ENCODE measurements around the gene CAMK2B. TPM values are rescaled to one million over a fixed set of nuclear protein-coding genes. Genes with fewer than 3 reads are reported as not detected.
A peak's percentile ranks its signal among the peaks of the same experiment; 100 is the strongest.

CAMK2B gene
- total RNA-seq, 2 experiments from 2014 or later: 0.97 to 1.9 TPM

GRCh38 chr7:44311561-44312495 is 13.6 kb downstream of the CAMK2B start:
- ATAC-seq (no peak), DNase-seq (no peak)
- Mint-ChIP-seq H3K9me3 (peaks cover 3% of the 10 kb centered on the region), H3K36me3 (ENCODE audit: low read depth) (no peaks in the 10 kb centered on the region), H3K27ac (no peak overlapping the region), H3K4me3 (no peak overlapping the region), H3K27me3 (peaks cover 14% of the 10 kb centered on the region), H3K4me1 (ENCODE audit: low read depth) (peaks cover 2% of the 10 kb centered on the region)
- CTCF ChIA-PET: no interaction called here
- intact Hi-C loops (cut with micrococcal nuclease): no loop called here
- TF ChIP-seq CTCF (IDR thresholded peaks at IDR 0.05): no peak
- POLR2A ChIA-PET: no interaction called here

GRCh38 chr7:44310221-44310848 is 15.1 kb downstream of the CAMK2B start:
- no peaks in the 10 kb centered on the region for H3K36me3 Mint-ChIP-seq (ENCODE audit: low read depth)
- CTCF ChIA-PET: interaction anchor here (1.1 kb wide), 1 partner anchor 74 kb away, joined by 3 read pairs; no protein-coding TSS in a partner anchor
- no peak for TF ChIP-seq CTCF (IDR thresholded peaks at IDR 0.05)
- POLR2A ChIA-PET: interaction anchor here (0.7 kb wide), 1 partner anchor 181 kb away, joined by 3 read pairs; no protein-coding TSS in a partner anchor
- H3K27me3 Mint-ChIP-seq: peaks cover 14% of the 10 kb centered on the region
- DNase-seq (peak; percentile 28), ATAC-seq (peak; percentile 28)
- intact Hi-C loops (cut with micrococcal nuclease): no loop called here
- peak overlapping the region; percentile 34 for H3K4me3 Mint-ChIP-seq
- H3K4me1 Mint-ChIP-seq (ENCODE audit: low read depth): peaks cover 2% of the 10 kb centered on the region
- H3K27ac Mint-ChIP-seq: no peak overlapping the region
- peaks cover 2% of the 10 kb centered on the region for H3K9me3 Mint-ChIP-seq

GRCh38 chr7:44309271-44310091 is 15.9 kb downstream of the CAMK2B start:
- H3K4me1 Mint-ChIP-seq (ENCODE audit: low read depth): peaks cover 2% of the 10 kb centered on the region
- H3K27ac Mint-ChIP-seq: no peak overlapping the region
- no peak for TF ChIP-seq CTCF (IDR thresholded peaks at IDR 0.05)
- peaks cover 13% of the 10 kb centered on the region for H3K27me3 Mint-ChIP-seq
- no peaks in the 10 kb centered on the region for H3K9me3 Mint-ChIP-seq
- intact Hi-C loops (cut with micrococcal nuclease): loop anchor here (5.0 kb wide), 1 partner anchor 62 kb away; no protein-coding TSS in a partner anchor
- POLR2A ChIA-PET: interaction anchor here (0.7 kb wide), 1 partner anchor 182 kb away, joined by 3 read pairs; no protein-coding TSS in a partner anchor
- DNase-seq: peak; percentile 64
- CTCF ChIA-PET: interaction anchor here (1.1 to 2.2 kb wide), 2 partner anchors 68 to 73 kb away, joined by 3 to 14 read pairs; no protein-coding TSS in a partner anchor
- H3K4me3 Mint-ChIP-seq: peak overlapping the region; percentile 34
- ATAC-seq: peak; percentile 85
- no peaks in the 10 kb centered on the region for H3K36me3 Mint-ChIP-seq (ENCODE audit: low read depth)

GRCh38 chr7:44308596-44309270 is 16.7 kb downstream of the CAMK2B start:
- H3K4me1 Mint-ChIP-seq (ENCODE audit: low read depth): peaks cover 2% of the 10 kb centered on the region
- no peak overlapping the region for H3K27ac Mint-ChIP-seq
- no peak for TF ChIP-seq CTCF (IDR thresholded peaks at IDR 0.05)
- ATAC-seq (no peak), DNase-seq (no peak)
- POLR2A ChIA-PET: no interaction called here
- intact Hi-C loops (cut with micrococcal nuclease): loop anchor here (5.0 kb wide), 1 partner anchor 61 kb away; no protein-coding TSS in a partner anchor
- no peaks in the 10 kb centered on the region for H3K36me3 Mint-ChIP-seq (ENCODE audit: low read depth)
- no peaks in the 10 kb centered on the region for H3K9me3 Mint-ChIP-seq
- H3K27me3 Mint-ChIP-seq: peaks cover 13% of the 10 kb centered on the region
- CTCF ChIA-PET: interaction anchor here (2.2 kb wide), 1 partner anchor 67 kb away, joined by 14 read pairs; no protein-coding TSS in a partner anchor
- H3K4me3 Mint-ChIP-seq: no peak overlapping the region

Data from activated CD8-positive, alpha-beta T cell treated with anti-CD3 and anti-CD28 coated beads for 36 hours (primary cell).